AG09319 (cell line): ENCODE results near the gene LAMB3.

ENCODE experiments used
- DNase-seq: peaks from one replicate; pipeline ENCODE4 v3.0.0-alpha.2; 2010; ENCODE audit warnings: low read depth; ENCODE audit errors: extremely low read depth
- CTCF ChIP-seq: IDR thresholded peaks from 2 replicates; pipeline ENCODE4 v1.5.1; 2011; ENCODE audit warnings: low read depth, mild to moderate bottlenecking, inconsistent platforms, low read length, moderate library complexity

The LAMB3 gene

DNA sequence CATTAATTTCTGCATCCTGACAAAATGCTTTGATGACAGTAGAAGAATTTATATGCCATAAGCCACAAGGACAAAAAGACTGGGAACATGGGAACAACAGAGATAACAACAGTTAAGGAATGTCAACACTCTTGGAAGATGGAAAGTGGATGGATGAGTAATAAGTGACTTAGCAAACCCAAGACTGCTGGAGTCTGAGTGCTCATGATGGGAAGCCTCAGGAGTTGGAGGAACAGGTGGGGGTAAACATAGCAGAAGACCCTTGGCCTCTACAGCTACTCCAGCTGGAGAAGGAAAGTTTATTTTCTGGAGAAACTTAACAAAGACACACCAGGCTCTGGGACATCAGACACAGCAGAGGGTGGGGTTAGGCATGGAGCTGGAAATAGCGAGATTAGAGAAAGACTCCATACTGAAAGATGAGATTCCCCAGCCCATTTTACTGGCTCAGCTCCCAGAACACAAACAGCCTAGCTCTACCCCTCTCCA is 36.6 kb upstream of the LAMB3 start:
- no peak for DNase-seq
- no peak for TF ChIP-seq CTCF

DNA sequence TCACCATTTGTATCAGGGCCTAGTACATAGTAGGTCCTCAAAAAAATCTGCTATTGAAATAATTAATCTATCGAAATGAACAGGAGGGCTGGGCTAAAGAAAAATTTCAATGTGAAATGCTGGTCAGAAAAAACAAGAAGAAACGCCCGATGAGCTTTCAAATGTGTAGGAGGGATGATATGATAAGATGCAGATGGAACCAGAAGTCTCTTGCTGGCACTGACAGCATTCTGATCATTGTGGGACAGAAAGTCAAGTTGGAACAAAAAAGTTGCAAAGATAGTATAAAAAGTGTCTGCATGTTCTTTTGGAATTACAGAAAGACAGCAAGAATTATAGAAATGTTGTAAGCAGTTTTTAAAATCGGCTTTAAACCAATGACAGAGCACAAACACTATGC is 34.1 kb upstream of the LAMB3 start:
- no peak for TF ChIP-seq CTCF
- no peak for DNase-seq

DNA sequence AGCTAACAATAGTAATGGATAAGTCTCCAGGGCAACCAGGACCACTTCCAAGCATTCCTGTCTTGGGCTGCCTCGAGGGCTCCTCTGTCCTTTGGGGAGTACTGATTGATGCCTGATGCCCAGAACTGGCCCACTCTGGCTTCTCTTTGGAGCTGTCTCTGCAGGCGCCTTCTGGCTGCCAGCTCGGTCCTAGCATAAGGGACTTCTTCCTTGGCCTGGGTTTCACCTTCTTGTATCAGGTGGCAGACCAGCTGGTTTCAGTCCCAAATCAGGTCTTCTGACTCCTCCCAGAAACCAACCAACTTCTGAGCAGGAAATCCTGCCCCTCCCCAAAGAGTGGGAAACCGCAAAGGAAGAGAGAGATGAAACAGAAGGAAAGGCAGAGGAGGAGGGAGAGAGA is 33.6 kb upstream of the LAMB3 start:
- TF ChIP-seq CTCF = no peak
- DNase-seq = no peak

GRCh38 chr1:209678981-209679539 is 26.8 kb upstream of the LAMB3 start:
- no peak for DNase-seq
- no peak for TF ChIP-seq CTCF

DNA sequence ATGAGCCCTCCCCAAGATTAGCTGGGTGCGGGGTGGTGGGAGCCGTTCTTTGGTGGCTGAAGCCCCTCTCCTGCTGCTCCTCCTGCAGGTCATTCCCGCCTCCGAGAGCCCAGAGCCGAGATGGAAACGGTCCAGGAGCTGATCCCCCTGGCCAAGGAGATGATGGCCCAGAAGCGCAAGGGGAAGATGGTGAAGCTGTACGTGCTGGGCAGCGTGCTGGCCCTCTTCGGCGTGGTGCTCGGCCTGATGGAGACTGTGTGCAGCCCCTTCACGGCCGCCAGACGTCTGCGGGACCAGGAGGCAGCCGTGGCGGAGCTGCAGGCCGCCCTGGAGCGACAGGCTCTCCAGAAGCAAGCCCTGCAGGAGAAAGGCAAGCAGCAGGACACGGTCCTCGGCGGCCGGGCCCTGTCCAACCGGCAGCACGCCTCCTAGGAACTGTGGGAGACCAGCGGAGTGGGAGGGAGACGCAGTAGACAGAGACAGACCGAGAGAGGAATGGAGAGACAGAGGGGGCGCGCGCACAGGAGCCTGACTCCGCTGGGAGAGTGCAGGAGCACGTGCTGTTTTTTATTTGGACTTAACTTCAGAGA is 23.4 kb upstream of the LAMB3 start:
- no peak for TF ChIP-seq CTCF
- no peak for DNase-seq

DNA sequence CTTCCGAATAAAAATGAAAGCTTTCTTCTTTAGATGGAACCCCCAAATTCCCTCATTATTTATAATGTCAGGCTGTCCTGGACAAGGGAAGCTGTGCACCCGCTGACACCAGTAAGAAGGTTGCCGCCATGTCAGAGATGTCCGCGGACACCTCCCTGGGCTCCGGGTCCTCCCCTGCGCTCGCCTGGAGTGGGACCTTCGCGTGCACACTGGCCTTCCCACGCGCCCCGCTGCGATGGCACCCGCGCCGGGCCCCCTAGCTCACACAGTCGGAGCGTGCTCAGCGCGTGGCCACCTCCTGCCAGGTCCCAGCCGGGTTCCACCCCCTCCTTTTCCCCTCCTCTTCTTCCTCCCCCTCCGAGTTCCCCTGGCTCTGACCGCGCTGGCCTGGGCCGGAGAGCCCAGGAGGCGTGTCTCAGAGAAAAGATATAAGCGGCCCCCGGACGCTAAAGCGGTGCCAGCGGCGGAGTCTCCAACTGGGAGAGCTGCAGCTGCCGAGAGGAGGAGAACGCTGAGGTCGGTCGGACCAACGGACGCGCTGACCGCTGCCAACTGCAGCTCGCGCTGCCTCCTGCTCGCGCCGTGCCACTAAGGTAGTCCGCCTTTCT is 22.8 kb upstream of the LAMB3 start, which contains the start of gene G0S2:
Gene G0S2 (plus strand): TSS at position 456 of the 608 bp plus-strand sequence. CDS start 273 bp downstream, outside the sequence.
- TF ChIP-seq CTCF = no peak
- no peak for DNase-seq

GRCh38 chr1:209673631-209674417 is 21.6 kb upstream of the LAMB3 start:
- TF ChIP-seq CTCF = no peak
- DNase-seq = peak; percentile 46
